HG02610 (cell line): ENCODE data around the gene GIMAP8.

Experiments used
- ATAC-seq: cut with Tn5 transposase; IDR thresholded peaks from one replicate; pipeline ENCODE4 v1.9.1; 2021; ENCODE audit warnings: mild to moderate bottlenecking, moderate library complexity; ENCODE audit not compliant: unreplicated experiment

The GIMAP8 gene

GRCh38 chr7:150410680-150411346 lies 39.6 kb upstream of the GIMAP8 start:
- ATAC-seq: no peak

GRCh38 chr7:150411606-150412005 lies 38.8 kb upstream of the GIMAP8 start:
- no peak for ATAC-seq

- no peak for ATAC-seq
These were observed 38.4 kb upstream of the GIMAP8 start for GRCh38 chr7:150412016-150412415.

- no peak for ATAC-seq
These were observed 37.6 kb upstream of the GIMAP8 start for GRCh38 chr7:150412518-150413488.

GRCh38 chr7:150413640-150414081 lies 36.8 kb upstream of the GIMAP8 start:
- ATAC-seq: no peak

- ATAC-seq: no peak
These were observed 35.0 kb upstream of the GIMAP8 start for GRCh38 chr7:150415161-150416153.

- ATAC-seq: no peak
These were observed 33.2 kb upstream of the GIMAP8 start for GRCh38 chr7:150417239-150417638.

GRCh38 chr7:150417863-150418262 lies 32.6 kb upstream of the GIMAP8 start:
- no peak for ATAC-seq

GRCh38 chr7:150420242-150420641 lies 30.2 kb upstream of the GIMAP8 start:
- no peak for ATAC-seq

- ATAC-seq: peak; percentile 94
These were observed 29.3 kb upstream of the GIMAP8 start for GRCh38 chr7:150420987-150421674.

GRCh38 chr7:150421831-150422230 lies 28.6 kb upstream of the GIMAP8 start:
- ATAC-seq: no peak

GRCh38 chr7:150425670-150426069 lies 24.8 kb upstream of the GIMAP8 start:
- no peak for ATAC-seq

GRCh38 chr7:150428671-150429451 lies 21.6 kb upstream of the GIMAP8 start:
- ATAC-seq: no peak

GRCh38 chr7:150429699-150430098 lies 20.7 kb upstream of the GIMAP8 start:
- no peak for ATAC-seq

- no peak for ATAC-seq
These were observed 19.9 kb upstream of the GIMAP8 start for GRCh38 chr7:150430465-150431085.

GRCh38 chr7:150431839-150432658 lies 18.4 kb upstream of the GIMAP8 start:
- ATAC-seq: no peak

GRCh38 chr7:150432915-150433892 lies 17.2 kb upstream of the GIMAP8 start:
- peak; percentile 41 for ATAC-seq
